ENCODE data around the gene FGD3.

DNA sequence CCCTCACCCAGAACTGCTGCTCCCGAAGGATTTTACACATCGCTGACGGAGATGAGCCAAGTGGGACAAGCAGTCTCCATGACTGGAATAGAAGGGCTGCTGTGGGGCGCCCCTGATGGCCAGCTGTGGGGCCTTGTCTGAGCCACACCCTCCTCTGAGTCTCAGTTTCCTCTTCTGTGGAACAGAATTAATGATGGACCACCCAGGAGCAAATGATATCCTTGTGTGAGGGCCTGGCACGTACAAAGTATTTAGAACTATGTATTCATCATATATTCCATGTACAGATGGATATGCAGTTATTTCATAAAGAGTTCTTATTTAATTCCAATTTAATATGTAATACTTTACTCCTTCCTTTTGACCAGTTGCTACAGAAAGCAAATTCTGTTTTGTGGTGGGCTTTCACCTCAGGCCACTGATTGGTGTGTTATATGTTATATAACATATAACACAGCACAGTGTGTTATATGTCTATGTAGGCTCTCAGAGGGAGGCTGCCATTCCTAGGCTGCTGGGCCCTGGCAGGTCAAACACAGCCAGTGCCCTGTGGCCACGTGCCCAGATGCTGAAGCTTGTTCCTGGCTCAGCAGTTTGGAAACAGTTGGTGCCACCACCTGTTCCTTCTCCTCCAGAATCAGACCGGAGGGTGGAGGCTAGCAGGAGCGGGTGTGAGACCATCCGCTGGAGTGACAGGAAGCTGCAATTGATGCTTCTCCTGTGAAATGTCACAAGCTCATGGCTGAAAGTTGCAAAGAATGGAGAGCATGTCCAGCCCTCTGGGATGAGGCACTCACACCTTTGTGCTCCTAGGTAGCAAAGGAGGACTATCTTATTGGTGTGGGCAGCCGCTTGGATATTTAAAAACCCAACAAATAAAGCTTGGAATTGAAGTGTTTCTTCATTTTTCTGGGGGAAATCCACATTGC is 4.4 kb upstream of the FGD3 start:
- no peak for TF ChIP-seq EZH2 (IDR thresholded peaks at IDR 0.05; ENCODE audit: insufficient read depth, poor library complexity, severe bottlenecking)
- TF ChIP-seq EZH2phosphoT487 (IDR thresholded peaks at IDR 0.05; ENCODE audit: insufficient read depth, low read depth), result no peak
